ENCODE results near the gene BAIAP2.

BAIAP2 gene

DNA sequence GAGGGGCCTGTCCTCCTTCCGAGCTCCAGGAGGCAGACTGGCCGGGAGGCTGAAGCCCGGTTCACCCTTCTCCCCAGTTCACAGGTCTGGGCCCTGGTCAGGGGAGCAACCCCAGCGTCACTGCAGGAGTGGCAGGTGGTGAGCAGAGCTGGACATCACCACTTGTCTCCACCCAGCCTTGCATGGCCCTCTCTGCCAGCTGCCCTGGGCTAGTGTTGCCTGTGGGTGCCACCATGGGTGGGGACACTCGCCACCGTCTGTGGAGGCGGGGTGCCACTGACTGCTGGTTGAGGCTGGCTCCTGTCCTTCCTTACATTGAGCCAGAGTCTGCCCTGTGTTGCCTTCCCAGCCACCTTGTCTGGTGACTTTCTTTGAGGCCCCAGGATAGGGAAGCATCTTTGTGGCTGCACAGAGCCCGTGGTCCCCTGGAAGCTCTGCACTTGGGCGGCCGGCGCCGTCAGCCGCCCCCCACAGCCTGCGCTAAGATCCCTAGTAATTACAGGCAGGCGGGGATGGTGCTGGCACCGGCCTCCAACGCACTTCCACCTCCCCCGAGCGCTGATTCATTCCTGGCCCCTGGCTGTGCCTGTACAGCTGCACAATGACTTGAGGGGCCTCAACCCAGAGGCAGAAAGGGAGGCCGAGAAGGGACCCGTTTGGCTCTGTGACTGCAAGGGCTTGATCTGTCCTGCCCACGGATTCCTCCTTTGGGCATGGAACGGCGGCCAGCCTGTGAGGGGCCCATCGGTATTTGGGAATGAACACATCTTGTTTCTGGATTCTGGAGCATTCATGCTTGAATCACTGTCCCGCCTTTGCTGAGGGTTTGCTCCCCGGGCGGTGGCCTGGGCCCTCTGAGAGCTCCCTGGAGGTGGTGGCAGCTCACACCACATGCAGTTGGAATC is 5.2 kb downstream of the BAIAP2 start:
- DNase-seq, result no peak

DNA sequence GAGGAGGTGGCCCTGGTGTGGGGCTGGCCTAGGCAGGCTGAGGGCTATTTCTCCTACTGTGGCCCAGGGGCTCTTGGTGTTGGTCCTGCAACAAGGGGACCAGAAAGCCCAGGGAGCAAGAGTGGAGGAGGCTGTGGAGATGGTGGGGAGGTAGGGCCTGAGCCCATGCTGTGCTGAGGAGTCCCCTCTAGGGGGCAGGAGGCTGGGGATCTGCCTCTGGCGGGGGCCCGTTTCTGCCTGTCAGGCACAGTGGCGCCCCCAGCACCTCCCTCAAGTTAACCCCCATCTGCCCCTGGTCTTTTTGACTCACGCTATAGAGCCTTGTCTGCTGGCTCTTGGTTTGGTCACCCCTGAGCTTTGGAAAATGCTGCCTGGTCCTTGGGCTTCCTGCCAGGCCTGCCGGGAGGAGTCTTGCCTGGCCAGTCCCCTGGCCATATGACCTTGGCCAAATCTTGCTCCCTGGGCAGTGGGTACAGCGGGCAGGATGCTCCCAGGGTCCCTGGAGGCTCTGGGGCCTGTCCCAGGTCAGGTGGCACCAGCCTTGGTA is 5.9 kb downstream of the BAIAP2 start:
- DNase-seq, result peak; percentile 63

DNA sequence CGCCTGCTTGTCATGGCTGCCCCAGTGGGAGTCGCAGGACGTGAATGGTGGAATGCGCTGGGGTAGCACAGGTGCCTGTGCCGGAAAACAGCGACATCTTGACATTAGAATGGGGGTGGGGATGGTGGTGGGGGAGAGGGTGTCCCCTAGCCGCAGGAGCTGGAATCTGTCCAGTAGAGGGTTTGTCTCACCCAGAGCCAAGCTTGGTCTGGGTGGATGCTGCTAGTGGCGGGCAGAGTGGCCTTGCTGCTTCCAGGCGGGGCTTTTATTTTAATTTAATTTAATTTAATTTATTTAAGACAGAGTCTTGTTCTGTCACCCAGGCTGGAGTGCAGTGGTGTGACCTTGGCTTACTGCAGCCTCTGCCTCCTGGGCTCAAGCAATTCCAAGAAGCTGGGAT is 7.7 kb downstream of the BAIAP2 start:
- no peak for DNase-seq

DNA sequence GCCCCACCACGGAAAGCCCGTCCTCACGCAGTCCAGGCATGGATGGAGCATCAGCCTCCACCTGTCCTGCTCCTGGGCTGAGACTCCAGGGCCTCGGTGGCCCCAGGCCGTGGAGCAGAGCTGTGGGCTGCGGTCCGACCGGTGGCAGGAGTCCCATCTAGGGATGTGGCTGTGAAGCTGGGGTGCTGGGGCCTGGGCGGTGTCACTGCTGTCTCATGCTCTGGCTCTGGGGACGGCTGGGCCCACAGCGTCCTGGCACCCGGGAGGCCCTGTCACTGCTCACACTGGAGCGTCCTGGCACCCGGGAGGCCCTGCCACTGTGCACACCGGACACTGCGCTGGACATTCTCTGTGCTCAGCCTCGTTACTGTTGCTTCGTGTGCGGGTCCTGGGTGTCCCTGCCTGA is 8.4 kb downstream of the BAIAP2 start:
- DNase-seq, result no peak

DNA sequence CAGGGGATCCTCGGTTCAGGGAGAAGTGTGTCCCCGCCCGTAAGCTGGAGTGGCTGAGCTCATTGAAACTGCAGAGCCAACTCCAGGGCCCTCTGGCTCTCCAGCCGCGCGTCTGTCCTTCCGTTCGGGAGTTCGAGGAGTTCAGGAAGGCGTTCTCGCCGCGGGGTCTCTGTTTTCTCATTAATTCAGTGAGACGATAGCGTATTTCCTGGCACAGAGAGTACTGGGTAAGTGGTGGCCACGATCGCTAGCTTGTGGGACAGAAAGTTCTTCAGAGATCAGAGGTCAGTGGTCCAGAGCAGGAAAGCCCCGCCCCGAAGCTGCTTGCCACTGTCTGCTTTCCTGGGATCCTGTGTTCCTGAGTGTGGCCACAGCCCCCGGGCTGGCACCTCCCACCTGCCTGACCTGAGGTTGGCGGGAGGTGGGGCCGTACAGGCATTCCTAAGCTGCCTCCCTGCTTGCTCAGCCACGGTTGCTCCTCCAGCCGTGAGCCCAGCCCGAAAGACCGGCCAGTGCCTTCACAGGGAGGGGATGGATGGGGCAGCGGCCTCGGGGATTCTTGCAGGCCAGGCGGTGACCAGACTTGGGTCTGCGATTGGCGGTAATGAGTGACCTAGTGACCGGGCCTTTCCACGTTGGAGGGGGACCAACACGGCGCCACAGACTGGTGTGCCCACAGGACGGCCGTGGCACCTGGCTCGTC is 8.9 kb downstream of the BAIAP2 start:
- no peak for DNase-seq

DNA sequence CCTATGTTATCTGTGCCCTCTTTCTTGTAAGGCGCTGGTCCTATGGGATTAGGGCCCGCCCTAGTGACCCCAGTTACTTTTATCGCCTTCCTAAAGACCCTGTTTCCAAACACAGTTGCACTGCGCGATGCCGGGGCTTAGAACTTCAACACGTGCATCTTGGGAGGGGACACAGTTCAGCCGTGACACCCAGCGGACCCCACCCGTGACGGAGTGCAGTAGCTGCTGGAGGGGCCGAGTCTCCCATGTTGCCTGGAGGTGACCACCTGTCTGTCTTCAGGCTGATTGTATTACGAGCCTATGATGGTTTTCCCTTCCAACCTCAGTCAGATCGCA is 9.4 kb downstream of the BAIAP2 start:
- no peak for DNase-seq

DNA sequence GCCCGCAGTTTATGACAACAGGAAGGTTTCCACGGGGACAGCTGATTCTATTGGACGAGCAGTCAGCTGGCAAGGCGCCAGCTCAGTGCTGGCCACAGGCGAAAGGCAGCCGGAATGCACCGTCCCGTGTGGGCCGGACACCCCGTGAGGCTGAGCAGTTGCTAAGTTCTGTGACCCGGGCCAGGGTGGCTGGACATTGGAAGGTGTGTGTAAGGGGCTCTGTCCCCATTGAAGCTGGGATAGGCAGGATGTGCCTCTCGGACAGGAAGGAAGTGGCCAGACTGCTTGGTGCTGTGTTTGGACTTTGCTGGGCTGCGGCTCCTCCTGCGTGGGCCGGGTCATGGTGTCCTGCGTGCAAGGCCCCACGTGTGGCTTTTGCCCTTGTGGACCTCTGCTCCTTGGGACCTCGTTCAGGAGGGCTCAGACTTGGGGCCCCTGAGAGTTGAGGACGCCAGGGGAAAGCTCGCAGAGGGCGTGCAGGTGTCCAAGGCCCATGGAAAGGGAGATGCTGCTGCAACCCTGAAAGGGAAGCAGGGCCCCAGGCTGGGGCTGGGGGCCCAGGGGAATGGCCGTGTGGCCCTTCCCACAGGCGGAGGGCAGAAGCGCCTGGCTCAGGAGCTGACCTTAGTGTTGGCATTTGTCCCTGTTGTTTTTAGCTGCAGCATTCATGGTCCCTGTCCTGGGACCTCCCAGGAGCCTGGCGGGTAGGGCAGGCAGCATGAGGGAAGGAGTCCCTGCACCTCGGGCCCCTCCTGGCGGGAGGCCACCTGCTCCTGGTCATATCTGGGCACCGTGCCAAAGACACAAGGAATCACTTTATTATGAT is 10.0 kb downstream of the BAIAP2 start:
- peak; percentile 31 for DNase-seq

DNA sequence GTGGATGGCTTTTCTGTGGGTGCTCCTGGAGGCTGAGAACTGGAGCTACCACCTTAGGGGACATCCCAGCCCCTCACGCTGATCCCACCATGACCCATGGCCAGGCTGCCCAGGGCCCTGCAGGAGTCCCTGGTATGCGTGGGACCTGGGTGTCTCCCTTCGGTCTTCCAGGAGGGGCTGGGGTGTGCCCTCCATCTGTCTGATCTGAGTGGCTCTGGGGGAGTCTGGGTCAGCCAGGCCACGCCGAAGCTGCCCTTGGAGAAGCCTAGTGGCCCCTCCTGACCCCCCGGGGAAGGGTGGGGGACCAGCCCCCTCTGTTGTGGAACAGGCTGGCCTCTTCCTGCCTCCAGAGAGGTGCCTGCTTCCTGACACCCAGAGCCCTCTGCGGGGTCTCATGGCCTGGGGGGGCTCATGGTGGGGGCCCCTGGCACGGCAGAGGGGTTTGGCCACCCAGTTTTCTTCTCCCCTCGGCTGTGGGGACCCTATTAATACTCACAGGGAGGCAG is 10.7 kb downstream of the BAIAP2 start:
- DNase-seq, result no peak

DNA sequence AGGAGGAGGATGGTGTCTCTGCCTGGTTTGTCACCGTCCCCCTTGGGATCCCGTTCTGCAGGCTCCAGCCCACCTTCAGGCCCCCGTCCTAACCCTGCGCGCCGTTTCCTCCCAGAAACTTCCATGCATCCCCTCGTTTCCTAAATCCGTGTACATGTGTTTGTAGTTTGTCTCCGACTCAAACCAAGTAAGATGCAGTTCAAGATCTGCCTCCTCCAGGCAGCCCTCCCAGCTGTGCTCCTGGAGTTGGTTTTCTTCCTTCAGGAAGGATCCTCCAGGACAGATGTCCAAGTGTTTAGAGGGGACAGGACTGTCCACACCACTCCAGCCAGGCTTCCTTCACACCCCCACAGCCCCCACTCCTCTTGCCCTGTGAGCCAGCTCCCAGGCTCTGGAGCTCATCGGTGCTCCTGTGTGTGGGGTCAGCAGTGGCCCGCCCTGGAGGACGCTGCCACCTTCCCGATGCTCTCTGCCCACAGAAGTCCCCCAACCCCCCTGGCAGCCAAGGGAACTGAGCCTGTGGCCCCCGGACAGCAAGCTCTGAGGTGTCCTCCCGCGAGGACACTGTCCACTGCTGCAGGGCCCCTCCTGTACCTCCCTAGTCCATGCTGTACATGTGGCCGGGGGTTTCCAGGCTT is 11.3 kb downstream of the BAIAP2 start:
- no peak for DNase-seq

DNA sequence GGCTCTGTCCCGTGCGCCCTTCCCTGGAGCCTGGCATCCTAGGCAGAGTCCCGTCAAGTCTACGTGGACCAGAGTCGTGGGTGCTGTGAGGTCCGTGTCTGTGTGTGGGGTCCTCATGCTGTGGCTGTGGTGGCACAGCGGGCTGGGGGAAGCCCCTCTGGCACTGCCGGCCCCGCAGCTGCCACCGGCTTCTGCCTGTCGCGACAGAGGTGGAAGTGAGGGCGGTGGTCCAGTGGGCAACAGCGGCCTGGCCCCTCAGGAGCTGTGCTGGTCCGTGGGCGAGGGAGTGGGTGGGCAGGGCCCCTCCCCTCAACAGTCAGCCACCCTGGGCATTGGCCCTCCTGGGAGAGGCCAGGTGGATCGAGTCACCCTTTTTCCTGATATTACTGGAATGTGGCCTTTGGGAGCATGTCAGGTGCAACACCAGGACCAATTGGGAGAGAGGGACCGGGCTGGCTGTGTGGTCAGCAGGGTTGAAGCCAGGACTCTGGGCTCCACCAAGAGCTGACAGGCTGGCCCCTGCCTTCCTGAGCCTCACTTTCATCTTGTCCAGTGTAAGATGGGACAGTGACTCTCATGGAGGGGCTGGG is 11.9 kb downstream of the BAIAP2 start:
- no peak for DNase-seq

DNA sequence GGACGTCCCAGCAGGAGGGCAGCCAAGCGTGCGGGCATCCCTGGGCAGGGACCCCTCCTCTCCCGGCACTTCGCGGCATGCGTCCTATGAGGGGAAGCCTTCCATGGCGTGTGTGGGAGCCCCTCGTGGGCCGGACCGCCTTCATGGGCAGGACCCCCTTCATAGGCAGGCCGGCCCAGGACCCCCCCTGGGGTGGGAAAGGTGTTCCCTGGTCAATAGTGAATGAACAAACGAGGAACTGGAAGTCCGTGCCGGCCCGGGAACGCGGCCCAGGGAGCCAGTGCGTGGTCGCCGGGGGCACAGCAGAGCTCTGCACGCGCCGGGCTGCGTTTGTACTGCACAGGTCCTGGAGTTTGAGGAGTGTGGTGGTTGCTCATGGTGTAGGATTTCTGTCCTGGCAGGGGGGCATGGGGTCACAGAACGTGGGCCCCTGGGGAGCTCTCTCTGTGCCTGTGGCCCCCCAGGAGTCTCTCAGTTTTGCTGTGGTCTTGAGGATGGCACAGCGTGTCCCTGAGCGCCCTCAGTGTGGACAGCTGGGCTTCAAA is 13.9 kb downstream of the BAIAP2 start:
- no peak for DNase-seq

DNA sequence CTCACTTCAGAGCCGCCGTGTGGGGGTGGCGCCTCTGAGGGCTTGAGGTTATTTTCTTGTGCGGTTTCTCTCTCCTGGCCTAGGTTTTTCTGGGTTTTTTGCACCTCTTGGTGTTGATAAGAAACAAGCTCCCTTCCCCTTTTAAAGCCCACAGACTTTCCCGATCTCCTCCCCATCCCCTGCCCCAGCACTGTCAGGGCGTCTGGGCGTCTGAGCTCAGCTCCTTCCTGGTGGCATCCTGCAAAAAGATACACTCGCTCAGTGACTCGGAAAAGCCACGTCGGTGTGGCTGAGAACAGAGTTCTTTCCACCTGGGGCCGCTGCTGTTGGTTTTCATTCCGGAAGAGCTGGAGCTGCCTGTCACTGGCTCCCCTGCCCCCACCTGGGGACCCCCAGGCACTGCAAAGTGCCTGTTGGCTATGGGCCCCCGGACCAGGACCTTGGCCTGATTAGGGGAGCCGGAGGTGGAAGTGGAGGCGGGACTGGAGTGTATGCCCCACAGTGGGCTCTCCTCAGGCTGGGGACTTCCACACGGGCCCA is 14.5 kb downstream of the BAIAP2 start:
- DNase-seq, result peak; percentile 24

DNA sequence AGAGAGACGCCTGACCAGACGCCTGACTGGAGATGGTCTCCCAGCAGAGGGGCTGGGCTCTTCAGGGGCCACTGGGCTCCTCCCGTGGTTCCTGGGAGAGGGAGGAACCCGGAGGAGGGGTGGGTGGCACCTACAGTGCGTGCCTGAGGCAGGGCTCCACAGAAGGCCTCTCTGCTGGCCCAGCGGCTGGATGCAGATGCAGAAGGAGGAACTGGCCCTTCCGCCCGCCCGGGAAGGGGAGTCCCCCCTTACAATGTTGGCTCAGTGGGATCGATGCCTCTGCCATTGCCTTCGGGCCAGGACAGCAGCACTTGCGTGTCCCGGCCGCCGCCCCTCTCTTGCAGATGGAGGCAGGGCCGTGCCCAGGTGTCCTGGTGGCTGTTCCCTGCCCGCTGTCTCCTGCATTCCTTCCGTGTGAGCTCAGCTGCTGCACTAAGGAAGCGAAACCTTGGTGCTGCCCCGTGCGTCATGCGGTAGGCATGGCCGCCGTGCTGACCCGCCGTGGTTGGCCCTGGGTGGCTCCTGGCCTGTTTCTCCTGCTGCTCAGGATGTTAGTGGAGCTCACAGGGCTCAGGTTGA is 15.1 kb downstream of the BAIAP2 start:
- DNase-seq, result no peak

DNA sequence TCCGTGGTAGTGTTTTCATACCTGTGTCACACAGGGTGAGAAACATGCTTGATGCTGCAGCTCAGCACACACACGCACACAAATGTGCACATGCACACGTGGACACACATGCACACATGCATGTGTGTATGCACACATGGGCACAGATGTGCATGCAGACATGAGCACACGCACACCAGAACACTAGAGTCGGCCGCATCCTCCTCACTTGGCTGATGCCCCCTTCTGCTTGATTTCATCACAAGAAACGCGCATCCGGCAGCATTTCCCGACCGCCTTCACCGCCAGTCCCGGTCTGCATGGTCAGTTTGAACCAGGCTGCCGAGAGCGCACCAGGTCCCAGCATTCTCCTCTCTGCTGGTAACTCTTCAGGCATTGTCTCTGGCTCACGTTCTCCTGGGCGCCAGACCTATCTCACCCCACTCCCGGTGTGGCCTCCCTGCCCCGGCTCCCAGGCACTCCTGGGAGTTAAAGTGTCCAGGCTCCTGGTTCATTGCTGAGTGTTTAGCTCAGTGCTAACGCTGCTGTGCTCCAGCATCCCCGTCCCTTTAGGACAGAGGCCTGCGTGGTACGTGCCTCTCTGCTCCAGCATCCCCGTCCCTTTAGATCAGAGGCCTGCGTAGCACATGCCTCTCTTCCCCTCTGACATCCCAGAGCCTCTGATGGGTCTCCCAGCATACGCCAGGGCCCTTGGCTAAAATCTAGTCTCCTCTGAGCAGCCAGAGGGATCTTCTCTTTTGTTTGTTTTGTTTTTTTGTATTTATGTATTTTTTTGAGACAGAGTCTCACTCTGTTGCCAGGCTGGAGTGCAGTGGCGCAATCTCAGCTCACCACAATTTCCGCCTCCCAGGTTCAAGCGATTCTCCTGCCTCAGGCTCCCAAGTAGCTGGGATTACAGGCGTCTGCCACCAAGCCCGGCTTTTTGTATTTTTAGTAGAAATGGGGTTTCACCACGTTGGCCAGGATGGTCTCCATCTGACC is 16.0 kb downstream of the BAIAP2 start:
- no peak for DNase-seq

DNA sequence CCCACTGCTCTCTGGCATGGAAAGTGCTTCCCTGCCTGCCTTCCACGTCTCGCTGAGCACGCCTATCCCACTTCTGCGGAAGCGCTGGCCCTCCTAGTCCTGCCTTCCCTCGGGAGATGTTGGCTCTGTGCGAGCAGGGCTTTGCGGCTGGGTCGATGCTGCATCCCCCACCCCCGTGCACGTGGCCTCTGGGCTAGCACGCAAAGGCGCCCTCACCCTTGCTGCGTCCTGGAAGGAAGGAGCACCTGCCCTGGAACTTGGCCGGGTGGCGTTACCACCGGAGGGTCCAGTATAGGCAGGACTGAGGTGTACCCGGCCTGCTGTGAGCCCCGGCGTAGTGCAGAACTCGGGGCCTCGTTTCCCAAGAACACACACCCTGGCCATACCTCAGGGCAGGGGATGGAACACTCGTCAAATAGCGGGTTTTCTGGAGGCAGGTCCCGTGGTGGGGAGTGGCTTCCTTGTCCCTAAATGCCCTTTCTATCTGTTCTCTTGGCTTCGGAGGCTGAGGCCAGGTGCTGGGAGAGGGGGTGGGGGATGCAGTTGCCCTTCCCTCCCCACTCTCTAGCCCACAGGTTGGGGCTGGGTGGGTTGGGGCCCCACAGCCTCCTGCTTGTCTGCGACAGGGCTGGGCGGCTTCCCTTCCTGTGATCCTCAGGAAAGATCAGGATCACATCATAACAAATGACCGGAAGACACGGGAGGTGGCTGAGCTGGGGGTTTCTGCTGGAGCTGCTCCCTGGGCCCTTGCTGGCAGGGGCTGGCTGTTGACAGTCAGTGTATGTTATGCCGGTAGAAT is 17.4 kb downstream of the BAIAP2 start:
- DNase-seq, result no peak

DNA sequence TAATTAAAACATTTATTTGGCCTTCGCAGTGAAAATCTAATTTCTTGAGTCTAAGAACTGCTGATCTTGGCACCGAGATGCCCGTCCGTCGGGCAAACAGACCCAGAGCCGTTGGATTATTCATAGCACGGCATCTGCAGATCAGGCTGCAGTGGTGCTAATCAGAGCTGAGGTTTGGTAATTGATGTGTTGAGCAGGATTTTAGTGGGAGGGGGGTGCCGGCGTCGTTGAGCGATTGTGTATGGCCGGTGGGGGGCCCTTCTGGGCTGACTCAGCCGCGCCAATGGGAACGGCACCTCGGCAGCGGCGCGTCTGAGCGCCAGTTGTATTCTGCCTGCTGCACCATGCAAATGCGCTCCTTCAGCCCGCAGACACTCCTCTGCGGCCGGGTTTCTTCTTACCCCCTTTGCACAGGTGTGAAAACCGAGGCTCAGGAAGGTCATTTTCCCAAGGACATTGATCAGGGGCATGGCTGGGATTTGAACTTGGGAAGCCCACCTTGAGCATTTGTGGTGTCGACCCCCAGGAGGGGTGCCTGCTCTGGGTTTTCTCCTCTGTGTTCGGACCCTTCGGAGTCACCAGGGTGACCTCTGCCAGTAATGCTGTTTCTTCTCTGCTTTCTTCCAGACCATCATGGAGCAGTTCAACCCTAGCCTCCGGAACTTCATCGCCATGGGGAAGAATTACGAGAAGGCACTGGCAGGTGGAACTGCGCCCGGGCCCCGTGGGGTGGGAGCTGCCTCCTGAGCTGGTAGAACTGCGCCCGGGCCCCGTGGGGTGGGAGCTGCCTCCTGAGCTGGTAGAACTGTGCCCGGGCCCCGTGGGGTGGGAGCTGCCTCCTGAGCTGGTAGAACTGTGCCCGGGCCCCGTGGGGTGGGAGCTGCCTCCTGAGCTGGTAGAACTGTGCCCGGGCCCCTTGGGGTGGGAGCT is 18.4 kb downstream of the BAIAP2 start:
- DNase-seq, result no peak

DNA sequence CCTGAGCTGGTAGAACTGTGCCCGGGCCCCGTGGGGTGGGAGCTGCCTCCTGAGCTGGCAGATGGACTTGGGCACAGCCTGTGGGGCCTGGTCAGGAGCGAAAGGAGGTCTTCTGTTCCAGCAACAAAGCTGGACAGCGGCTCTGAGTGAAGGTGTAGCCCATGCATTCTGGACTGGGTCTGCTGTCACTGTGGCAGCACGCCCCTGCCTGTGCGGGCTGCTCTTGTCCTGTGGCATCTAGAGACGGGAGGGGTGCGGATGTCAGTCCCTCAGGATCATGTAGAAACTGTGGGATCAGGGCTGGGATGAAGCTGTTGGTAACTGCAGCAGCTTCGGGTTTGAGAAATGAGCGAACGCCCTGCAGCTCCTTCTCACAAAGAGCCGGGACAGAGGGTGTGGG is 19.4 kb downstream of the BAIAP2 start:
- DNase-seq, result no peak

DNA sequence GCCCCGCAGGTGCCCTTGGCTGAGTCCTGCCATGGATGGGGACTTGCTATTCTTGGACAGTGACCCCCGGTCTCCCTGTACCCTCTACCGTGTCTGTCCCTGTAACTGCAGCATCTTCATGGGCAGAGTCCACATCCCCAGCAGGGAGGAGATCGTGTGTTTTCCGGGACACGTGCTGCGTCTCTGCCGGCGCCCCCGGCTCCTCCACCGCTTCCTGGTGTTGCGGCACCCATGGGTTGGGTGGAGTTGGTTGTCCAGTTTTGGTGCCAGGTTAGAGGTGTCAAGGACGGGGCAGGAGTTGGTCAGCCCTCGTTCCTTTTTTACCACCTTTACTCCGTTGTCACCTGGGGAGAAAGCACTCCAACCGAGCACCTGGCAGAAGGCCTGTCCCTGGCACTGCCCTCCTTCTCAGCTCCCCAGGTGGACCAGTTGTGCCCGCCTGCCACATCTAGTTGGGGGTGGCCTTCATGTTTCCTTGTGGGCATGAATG is 20.0 kb downstream of the BAIAP2 start:
- DNase-seq, result no peak

Measured in hematopoietic multipotent progenitor cell treated with erythropoietin and hydrocortisone succinate and interleukin-3 and kit ligand, for 6 days (in vitro differentiated cells).